ENCODE results near the gene UGT2B11. TPM values are rescaled to one million over a fixed set of nuclear protein-coding genes. Genes with fewer than 3 reads are reported as not detected.
A peak's percentile ranks its signal among the peaks of the same experiment; 100 is the strongest.
"Not testable (repeated sequence)": the region's sequence is repeated elsewhere in the genome, so short reads cannot be mapped to it uniquely, and the experiment has no call there.

Gene UGT2B11
- total RNA-seq, result 17.1 and 19.5 TPM in 2 replicates
- polyA plus RNA-seq, result 1.2 and 3.2 TPM in 2 replicates

DNA sequence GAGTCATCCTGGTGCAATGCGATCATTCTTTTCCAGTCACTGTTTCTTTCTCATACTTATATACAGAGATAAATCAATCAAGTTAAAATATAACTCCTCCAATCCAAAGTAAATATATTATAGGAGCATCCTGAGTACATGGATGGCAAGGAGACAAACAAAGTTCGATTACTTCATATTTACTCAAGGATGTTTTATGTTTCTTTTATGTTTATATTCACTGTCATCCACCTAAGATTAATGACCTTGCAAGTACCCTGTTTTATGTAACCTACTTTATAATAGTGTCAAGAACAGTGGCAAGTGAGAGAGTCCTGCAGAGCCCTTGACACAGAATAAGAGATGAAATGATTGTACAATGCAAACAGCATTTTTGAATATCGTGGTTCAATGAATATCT, at the start of gene UGT2B11:
UGT2B11 (minus strand) TSS at position 33 of the 400 bp plus-strand sequence; CDS start at position 7, 26 bp downstream.
- no peaks in the 10 kb centered on the region for H3K79me2 ChIP-seq
- no peak within 1 kb of the TSS for H3K4me2 ChIP-seq
- no peaks in the 10 kb centered on the region for H3K27me3 ChIP-seq
- peaks cover 1% of the 10 kb centered on the region for H3K4me1 ChIP-seq (ENCODE audit: insufficient read depth)
- H3K36me3 ChIP-seq (replicated peaks; ENCODE audit: insufficient read depth, low read depth), result no peaks in the 10 kb centered on the region
- no peak for TF ChIP-seq EZH2 (IDR thresholded peaks at IDR 0.05; ENCODE audit: borderline replicate concordance)
- TF ChIP-seq CTCF (IDR thresholded peaks at IDR 0.05; ENCODE audit: poor library complexity), result no peak
- no peak for TF ChIP-seq EZH2phosphoT487 (IDR thresholded peaks at IDR 0.05; ENCODE audit: low read depth, severe bottlenecking, unreplicated experiment)
- H3K4me3 ChIP-seq, result no peak within 1 kb of the TSS
- H4K20me1 ChIP-seq (ENCODE audit: insufficient read depth, poor library complexity, severe bottlenecking), result no peaks in the 10 kb centered on the region
- WGBS (ENCODE audit: low lambda C conversion rate, missing lambda C conversion rate), result 52% methylated on average over 3 of the region's 3 CpGs
- no peak for DNase-seq (ENCODE audit: low spot score)
- no peaks in the 10 kb centered on the region for H3K9me3 ChIP-seq (ENCODE audit: low read depth)
- no peak within 1 kb of the TSS for H2AFZ ChIP-seq
- no peaks in the 10 kb centered on the region for H3K9me2 ChIP-seq (replicated peaks; ENCODE audit: insufficient read depth)
- H3K27ac ChIP-seq, result no peak within 1 kb of the TSS

DNA sequence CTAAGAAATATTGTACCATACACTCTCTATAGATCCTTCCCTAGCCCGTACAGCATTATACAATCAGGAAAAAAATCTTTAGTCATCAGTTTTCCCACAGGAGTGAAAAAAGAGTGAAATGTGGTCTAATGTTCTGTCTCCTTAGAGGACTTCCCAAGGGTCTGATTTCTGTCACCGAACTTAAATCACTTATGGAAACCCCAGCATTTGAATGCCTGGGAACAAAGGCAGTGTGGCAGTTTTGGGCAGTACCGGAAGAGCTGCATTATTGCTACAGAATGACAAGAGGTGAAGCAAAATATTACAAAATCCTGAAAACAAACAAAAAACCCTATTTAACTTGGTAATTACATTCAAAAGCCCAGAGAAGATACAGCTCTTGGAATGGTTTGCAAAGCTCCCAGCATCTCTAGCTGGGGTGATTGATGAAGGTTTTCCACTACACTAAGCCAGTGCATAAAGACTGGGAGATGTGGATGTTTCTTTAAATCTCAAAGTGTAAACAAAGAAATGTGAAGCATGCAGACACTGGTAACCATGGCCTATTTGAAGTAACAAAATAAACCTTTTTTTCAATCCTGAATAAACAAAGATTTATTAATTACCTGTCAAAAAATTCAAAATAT, 38.7 kb upstream of the UGT2B11 start:
- WGBS (ENCODE audit: low lambda C conversion rate, missing lambda C conversion rate), result 87% methylated on average over 3 of the region's 3 CpGs

DNA sequence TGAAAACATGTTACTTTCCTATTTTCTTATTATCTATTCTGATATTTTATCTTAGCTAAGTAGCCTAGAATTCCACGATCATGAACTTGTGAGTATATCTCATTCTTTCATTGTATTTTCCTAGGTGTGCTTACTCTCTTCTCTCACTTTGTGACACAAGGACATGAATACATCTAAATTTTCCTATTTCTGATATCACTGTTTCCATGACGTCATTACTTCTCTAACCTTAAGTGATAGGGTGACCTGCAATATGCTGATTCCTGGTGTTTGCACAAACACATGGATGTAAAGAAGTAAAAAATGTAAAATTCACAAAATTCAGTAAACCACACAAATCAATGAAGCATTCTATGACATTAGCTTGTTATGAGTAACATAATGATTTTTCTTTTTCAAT, 36.3 kb upstream of the UGT2B11 start:
- not testable (repeated sequence) for H3K4me1 ChIP-seq (ENCODE audit: insufficient read depth); H2AFZ ChIP-seq; H3K36me3 ChIP-seq (replicated peaks; ENCODE audit: insufficient read depth, low read depth); H3K9me2 ChIP-seq (replicated peaks; ENCODE audit: insufficient read depth); H3K9me3 ChIP-seq (ENCODE audit: low read depth); H3K4me3 ChIP-seq; H3K27me3 ChIP-seq; H3K79me2 ChIP-seq; H3K4me2 ChIP-seq; H3K27ac ChIP-seq; DNase-seq (ENCODE audit: low spot score); H4K20me1 ChIP-seq (ENCODE audit: insufficient read depth, poor library complexity, severe bottlenecking)
- WGBS (ENCODE audit: low lambda C conversion rate, missing lambda C conversion rate), result 92% methylated on average over 2 of the region's 2 CpGs

More for the DNA sequence above, 38.7 kb upstream of the UGT2B11 start:
- not testable (repeated sequence) for H3K27ac ChIP-seq; DNase-seq (ENCODE audit: low spot score); H3K4me3 ChIP-seq; H4K20me1 ChIP-seq (ENCODE audit: insufficient read depth, poor library complexity, severe bottlenecking); H3K36me3 ChIP-seq (replicated peaks; ENCODE audit: insufficient read depth, low read depth); H3K4me1 ChIP-seq (ENCODE audit: insufficient read depth); H3K4me2 ChIP-seq; H3K9me2 ChIP-seq (replicated peaks; ENCODE audit: insufficient read depth); H3K27me3 ChIP-seq; H2AFZ ChIP-seq; H3K9me3 ChIP-seq (ENCODE audit: low read depth); H3K79me2 ChIP-seq

- H3K27me3 ChIP-seq; H3K27ac ChIP-seq; H3K9me2 ChIP-seq (replicated peaks; ENCODE audit: insufficient read depth); H2AFZ ChIP-seq; H4K20me1 ChIP-seq (ENCODE audit: insufficient read depth, poor library complexity, severe bottlenecking); H3K4me2 ChIP-seq; DNase-seq (ENCODE audit: low spot score); H3K79me2 ChIP-seq; H3K9me3 ChIP-seq (ENCODE audit: low read depth); H3K36me3 ChIP-seq (replicated peaks; ENCODE audit: insufficient read depth, low read depth); H3K4me3 ChIP-seq: not testable (repeated sequence)
- 88% methylated on average over 3 of the region's 3 CpGs for WGBS (ENCODE audit: low lambda C conversion rate, missing lambda C conversion rate)
- peaks cover 14% of the 10 kb centered on the region for H3K4me1 ChIP-seq (ENCODE audit: insufficient read depth)
Observed at GRCh38 chr4:69242562-69243240, 28.2 kb upstream of the UGT2B11 start.

GRCh38 chr4:69241746-69242145, 27.2 kb upstream of the UGT2B11 start:
- H3K4me2 ChIP-seq; H3K9me2 ChIP-seq (replicated peaks; ENCODE audit: insufficient read depth); H3K9me3 ChIP-seq (ENCODE audit: low read depth); H3K79me2 ChIP-seq; DNase-seq (ENCODE audit: low spot score); H3K36me3 ChIP-seq (replicated peaks; ENCODE audit: insufficient read depth, low read depth); H3K27me3 ChIP-seq; H3K4me3 ChIP-seq; H3K27ac ChIP-seq; H2AFZ ChIP-seq; H4K20me1 ChIP-seq (ENCODE audit: insufficient read depth, poor library complexity, severe bottlenecking): not testable (repeated sequence)
- peaks cover 14% of the 10 kb centered on the region for H3K4me1 ChIP-seq (ENCODE audit: insufficient read depth)
- 89% methylated on average over 2 of the region's 2 CpGs for WGBS (ENCODE audit: low lambda C conversion rate, missing lambda C conversion rate)

DNA sequence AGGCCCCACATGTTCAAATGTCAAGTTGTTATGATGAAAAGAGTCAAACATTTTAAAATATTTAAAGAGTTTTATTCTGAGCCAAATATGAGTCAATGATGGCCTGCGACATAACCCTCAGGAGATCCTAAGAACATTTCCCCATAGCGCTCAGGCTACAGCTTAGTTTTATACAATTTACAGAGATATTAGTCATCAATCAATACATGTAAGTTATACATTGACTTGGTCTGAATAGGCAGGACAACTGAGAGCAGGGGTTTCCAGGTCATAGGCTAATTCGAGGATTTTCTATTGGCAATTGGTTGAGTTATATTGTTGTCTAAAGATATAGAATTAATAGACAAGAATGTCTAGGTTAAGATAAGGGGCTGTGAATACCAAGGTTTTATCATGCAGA, 26.2 kb upstream of the UGT2B11 start:
- H3K9me3 ChIP-seq (ENCODE audit: low read depth); H3K36me3 ChIP-seq (replicated peaks; ENCODE audit: insufficient read depth, low read depth); H3K9me2 ChIP-seq (replicated peaks; ENCODE audit: insufficient read depth); H4K20me1 ChIP-seq (ENCODE audit: insufficient read depth, poor library complexity, severe bottlenecking); H3K27me3 ChIP-seq; H2AFZ ChIP-seq; H3K4me3 ChIP-seq; DNase-seq (ENCODE audit: low spot score); H3K79me2 ChIP-seq: not testable (repeated sequence)
- 51% methylated on average over 3 of the region's 3 CpGs for WGBS (ENCODE audit: low lambda C conversion rate, missing lambda C conversion rate)
- H3K27ac ChIP-seq, result peak overlapping the region; percentile 91
- H3K4me1 ChIP-seq (ENCODE audit: insufficient read depth), result peaks cover 14% of the 10 kb centered on the region
- peak overlapping the region; percentile 49 for H3K4me2 ChIP-seq
